GM21576 (cell line): Measurements from ENCODE around the gene ALG6.

Experiments
- ATAC-seq: cut with Tn5 transposase; IDR thresholded peaks from one replicate; pipeline ENCODE4 v1.9.1; 2021; ENCODE audit warnings: mild to moderate bottlenecking, moderate library complexity; ENCODE audit not compliant: unreplicated experiment

The ALG6 gene

DNA sequence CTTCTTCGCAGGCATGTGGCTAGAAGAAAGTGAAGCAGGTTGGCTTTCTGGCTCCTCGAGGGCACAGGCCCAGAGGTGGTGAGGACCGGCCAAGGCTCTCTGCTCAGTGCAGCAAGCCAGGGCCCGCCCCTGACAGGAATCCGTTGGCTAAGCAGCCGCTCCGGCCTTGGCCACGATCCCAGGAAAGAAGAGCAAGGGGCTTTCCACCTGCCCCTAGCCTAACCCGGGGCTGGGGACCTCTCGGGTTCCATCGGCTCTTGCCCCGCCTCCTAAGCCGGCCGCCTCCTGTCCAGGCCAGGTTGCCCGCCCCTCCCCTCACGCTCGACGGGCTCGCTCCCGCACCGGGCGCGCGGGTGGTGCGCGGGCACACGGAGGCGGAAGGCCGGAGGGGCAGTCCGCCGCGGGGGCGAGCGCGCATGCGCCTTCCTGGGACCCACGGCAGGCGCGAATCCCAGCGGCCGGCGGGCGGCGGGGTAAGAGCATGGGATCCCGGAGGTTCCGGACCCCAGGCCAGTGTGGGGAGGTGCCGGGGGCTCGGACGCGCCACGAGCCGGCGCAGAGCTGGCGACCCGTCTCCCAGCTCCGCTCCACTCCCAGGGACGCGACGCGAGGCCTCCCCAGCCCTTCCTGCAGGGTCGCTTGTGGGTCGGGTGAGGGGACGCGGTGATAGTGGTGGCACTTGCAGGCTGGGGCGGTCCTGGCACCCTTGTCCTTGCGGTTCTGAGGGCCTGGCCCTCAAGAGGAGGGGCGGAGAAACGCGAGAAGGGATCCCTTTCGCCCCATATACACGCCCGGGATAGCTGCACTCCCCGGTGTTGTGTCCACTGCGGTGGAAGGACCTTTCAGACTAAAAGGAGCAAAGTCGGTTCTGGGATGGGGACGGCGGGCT is at the start of gene ALG6:
ALG6 (plus strand) TSS at position 413 of the 889 bp plus-strand sequence. CDS start 3,351 bp downstream, outside the sequence.
- peak; percentile 91 for ATAC-seq

GRCh38 chr1:63317817-63318152 is 49.6 kb upstream of the ALG6 start:
- ATAC-seq = no peak

DNA sequence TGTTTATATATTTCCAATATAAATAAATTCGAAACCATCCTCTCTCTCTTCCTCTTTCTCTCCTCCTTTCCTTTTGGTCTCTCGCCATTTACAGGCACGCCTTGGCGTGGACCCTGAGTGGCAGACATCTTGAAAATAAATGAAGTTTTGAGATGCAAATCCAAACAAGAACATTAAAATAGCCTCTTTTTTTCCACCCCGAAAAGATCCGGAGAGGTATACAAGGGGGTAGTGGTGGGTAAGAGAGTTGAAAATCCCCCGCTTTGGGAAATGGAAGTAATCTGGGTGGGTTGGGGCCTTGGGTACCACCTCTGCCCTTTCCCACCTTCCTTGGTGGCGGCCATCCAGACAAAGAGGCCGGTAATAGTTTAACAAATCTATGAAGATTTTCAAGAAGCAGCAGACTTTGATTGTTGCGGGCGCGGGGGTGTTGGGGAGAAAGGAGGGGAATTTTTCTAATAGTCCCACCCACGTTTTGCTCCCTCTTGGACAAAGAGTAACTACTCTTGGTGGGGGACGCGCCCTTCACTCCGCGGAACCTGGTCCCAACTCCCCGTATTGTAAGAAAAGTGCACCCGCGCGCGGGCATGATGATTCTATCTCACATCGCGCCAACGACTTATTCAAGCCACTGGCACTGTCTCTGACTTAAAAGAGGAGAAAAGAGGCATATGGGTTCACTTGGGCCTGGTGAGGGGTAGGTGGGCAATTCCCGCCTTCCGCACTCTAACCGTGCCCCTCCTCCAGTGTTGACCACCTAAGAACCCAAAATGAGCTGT is 49.0 kb upstream of the ALG6 start:
- no peak for ATAC-seq

- ATAC-seq = no peak
These were observed 48.1 kb upstream of the ALG6 start for GRCh38 chr1:63319046-63320021.

GRCh38 chr1:63320022-63320721 is 47.3 kb upstream of the ALG6 start:
- no peak for ATAC-seq

- ATAC-seq = no peak
These were observed 46.2 kb upstream of the ALG6 start for GRCh38 chr1:63321066-63321784.

DNA sequence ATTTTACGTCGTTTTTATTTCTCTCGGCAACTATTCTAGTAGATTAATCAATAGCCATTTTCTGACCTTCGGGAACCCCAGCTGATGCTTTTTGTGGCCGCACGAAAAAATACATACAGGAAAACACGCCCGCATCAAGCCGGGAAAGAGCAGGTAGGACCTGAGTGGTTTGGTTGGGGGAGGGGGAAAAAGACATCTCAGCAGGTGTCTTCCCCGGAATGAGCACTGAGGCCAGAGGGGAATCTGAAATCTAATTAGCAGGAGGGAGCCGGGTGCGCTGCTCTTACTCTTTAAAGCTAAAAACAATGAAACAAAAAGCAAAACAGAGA is 45.7 kb upstream of the ALG6 start:
- ATAC-seq = no peak

- peak; percentile 41 for ATAC-seq
These were observed 45.1 kb upstream of the ALG6 start, which contains the start of gene FOXD3 for GRCh38 chr1:63322114-63322943. Gene FOXD3, plus strand, starts transcription at chr1:63322567. Its CDS starts 492 bp downstream, at chr1:63323059.

DNA sequence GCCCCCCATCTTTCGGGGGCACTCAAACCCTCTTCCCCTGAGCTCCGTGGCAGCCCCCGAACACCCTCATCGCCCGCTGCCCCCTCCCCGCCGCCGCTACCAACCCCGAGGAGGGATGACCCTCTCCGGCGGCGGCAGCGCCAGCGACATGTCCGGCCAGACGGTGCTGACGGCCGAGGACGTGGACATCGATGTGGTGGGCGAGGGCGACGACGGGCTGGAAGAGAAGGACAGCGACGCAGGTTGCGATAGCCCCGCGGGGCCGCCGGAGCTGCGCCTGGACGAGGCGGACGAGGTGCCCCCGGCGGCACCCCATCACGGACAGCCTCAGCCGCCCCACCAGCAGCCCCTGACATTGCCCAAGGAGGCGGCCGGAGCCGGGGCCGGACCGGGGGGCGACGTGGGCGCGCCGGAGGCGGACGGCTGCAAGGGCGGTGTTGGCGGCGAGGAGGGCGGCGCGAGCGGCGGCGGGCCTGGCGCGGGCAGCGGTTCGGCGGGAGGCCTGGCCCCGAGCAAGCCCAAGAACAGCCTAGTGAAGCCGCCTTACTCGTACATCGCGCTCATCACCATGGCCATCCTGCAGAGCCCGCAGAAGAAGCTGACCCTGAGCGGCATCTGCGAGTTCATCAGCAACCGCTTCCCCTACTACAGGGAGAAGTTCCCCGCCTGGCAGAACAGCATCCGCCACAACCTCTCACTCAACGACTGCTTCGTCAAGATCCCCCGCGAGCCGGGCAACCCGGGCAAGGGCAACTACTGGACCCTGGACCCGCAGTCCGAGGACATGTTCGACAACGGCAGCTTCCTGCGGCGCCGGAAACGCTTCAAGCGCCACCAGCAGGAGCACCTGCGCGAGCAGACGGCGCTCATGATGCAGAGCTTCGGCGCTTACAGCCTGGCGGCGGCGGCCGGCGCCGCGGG is 44.2 kb upstream of the ALG6 start:
- no peak for ATAC-seq

- no peak for ATAC-seq
These were observed 43.3 kb upstream of the ALG6 start for GRCh38 chr1:63323865-63324778.

DNA sequence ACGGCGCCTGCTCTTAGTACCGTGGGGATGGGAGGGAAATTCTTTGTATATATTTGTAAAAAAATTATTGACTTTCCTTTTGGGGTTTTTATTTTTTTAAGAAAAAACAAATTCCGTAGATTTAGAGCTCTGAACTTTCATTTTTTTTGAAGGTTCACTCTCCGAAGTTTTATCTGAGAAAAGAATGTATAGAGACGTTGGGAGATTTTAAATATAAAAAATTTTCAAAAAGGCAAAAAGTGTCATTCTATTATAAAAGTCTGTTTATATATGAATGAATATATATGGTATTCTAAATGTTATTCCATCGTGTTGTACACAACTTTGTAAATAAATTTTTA is 42.7 kb upstream of the ALG6 start:
- no peak for ATAC-seq

DNA sequence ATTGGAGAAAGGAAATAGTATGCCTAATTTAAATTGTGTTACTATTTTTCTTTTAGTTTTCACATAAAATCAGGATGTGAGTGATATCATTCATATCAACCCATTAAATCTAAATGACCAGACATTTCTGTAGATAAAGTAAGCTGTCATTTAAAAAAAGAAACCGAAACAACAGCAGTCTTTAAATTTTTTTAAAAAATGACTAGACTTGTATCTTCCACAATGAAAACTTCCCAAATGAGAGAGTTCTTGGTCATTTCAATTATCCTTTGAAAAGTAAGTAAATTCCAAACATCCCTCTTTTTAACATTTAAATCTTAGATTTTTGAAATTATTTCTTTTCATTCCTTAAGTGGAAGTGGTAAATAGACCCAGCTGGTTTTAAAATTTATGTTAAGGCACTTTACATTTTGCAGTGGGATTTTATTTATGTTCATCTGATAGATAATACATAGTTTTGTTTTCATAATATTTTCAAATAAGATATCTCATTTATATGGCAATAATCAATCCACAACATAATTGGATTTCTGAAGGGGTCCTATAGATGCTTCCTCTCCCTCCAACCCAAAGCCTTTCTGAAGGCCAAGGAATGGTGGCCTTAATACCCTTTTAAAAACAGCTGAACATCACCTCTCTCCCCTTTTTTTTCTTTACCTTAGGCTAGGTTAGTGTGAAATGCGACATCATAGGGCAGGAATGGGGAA is 42.0 kb upstream of the ALG6 start:
- ATAC-seq = no peak

DNA sequence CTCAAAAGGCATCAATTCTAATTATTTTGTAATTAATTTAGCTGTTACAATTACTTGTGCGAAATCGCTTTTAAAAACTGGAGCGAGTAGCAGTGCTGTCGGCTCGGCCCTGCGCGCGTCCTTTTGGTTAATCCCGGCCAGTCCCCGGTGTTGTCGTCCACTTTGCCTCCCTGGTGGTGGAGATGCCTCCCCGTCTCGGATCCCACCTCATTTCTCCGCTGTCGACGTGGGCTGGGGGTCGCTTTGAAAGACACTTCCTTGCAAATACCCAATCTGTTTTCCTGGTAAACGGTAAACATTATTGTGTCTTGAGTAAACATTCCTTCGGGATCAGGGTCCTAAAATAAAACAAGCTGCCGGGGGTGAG is 41.3 kb upstream of the ALG6 start:
- no peak for ATAC-seq

- no peak for ATAC-seq
These were observed 40.7 kb upstream of the ALG6 start for GRCh38 chr1:63326473-63327380.

DNA sequence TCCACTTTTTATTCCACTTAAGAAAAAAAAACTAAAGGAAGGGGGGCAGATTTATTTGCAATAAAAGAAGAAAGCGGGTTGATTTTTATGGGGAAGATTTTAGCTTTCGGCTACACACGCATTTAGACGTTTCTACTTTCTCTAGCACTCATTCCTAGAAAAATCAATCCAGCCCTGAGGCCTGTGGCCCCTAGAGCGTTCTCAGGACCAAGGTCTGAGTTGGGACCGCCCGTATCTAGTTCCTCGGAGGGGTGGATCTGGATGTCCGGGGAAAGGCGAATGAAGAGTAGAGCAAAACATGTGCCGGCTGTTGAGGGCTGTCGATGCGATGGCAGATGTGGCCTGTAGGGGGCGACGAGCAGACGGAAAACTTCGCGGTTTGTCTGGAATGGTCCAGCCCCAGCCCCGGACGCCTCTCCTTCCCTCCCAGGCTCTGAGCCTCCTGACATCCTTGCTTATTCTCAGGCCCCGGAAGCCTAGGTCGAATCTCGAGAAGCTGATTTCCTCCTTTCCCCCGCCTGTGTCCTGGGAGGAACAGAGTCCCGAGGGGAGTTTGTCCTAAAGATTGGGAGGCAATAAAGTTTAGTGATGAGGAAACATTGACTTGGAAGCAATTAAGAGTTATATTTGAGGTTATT is 39.9 kb upstream of the ALG6 start:
- no peak for ATAC-seq
